NCI-H82 treated with DMSO at 0.1 percent for 48 hours (cell line): ENCODE data around the gene CD93.

Source experiments
- DNase-seq: peaks from one replicate; lab custom pipeline; 2025; ENCODE audit not compliant: unreplicated experiment; lab: John Stamatoyannopoulos, UW

The CD93 gene

GRCh38 chr20:23084282-23084844, 1.8 kb downstream of the CD93 start:
- no peak for DNase-seq

GRCh38 chr20:23083553-23084220, 2.4 kb downstream of the CD93 start:
- no peak for DNase-seq

- no peak for DNase-seq
Measured at GRCh38 chr20:23082846-23083552, 3.1 kb downstream of the CD93 start.

GRCh38 chr20:23081263-23081819, 4.8 kb downstream of the CD93 start:
- DNase-seq = no peak

- no peak for DNase-seq
Measured at GRCh38 chr20:23080521-23080920, 5.6 kb downstream of the CD93 start.

- no peak for DNase-seq
Measured at GRCh38 chr20:23079926-23080325, 6.2 kb downstream of the CD93 start.

- no peak for DNase-seq
Measured at GRCh38 chr20:23079016-23079351, 7.1 kb downstream of the CD93 start.

- no peak for DNase-seq
Measured at GRCh38 chr20:23078351-23079015, 7.6 kb downstream of the CD93 start.

- no peak for DNase-seq
Measured at GRCh38 chr20:23077277-23077676, 8.8 kb downstream of the CD93 start.

- DNase-seq = no peak
Measured at GRCh38 chr20:23074052-23074451, 12.1 kb downstream of the CD93 start.

- no peak for DNase-seq
Measured at GRCh38 chr20:23072892-23073586, 13.1 kb downstream of the CD93 start.

- no peak for DNase-seq
Measured at GRCh38 chr20:23071996-23072395, 14.1 kb downstream of the CD93 start.

GRCh38 chr20:23071398-23071797, 14.7 kb downstream of the CD93 start:
- DNase-seq = no peak

- DNase-seq = no peak
Measured at GRCh38 chr20:23069108-23069507, 17.0 kb downstream of the CD93 start.

- DNase-seq = no peak
Measured at GRCh38 chr20:23068283-23068682, 17.8 kb downstream of the CD93 start.

GRCh38 chr20:23066772-23067171, 19.4 kb downstream of the CD93 start:
- DNase-seq = no peak

GRCh38 chr20:23065266-23066201, 20.6 kb downstream of the CD93 start:
- no peak for DNase-seq

- DNase-seq = no peak
Measured at GRCh38 chr20:23063581-23063980, 22.5 kb downstream of the CD93 start.

- DNase-seq = no peak
Measured at GRCh38 chr20:23063168-23063567, 23.0 kb downstream of the CD93 start.

- no peak for DNase-seq
Measured at GRCh38 chr20:23062632-23063031, 23.5 kb downstream of the CD93 start.
